GM12801 (cell line): ENCODE data around the gene RAB27A.

Source experiments
- CTCF ChIP-seq: IDR thresholded peaks from one replicate; pipeline ENCODE4 v1.5.1; 2011; ENCODE audit warnings: control low read depth; ENCODE audit not compliant: insufficient read length; ENCODE audit errors: extremely low read depth

RAB27A gene

GRCh38 chr15:55241891-55242290 is 47.7 kb downstream of the RAB27A start:
- TF ChIP-seq CTCF, result no peak

- no peak for TF ChIP-seq CTCF
These were observed 48.4 kb downstream of the RAB27A start for GRCh38 chr15:55241186-55241585.

- no peak for TF ChIP-seq CTCF
These were observed 49.4 kb downstream of the RAB27A start for GRCh38 chr15:55240125-55240760.

- no peak for TF ChIP-seq CTCF
These were observed 50.0 kb downstream of the RAB27A start for GRCh38 chr15:55239440-55240124.

- TF ChIP-seq CTCF, result no peak
These were observed 50.7 kb downstream of the RAB27A start for GRCh38 chr15:55238877-55239276.

- TF ChIP-seq CTCF, result no peak
These were observed 52.1 kb downstream of the RAB27A start for GRCh38 chr15:55237219-55238130.

- TF ChIP-seq CTCF, result no peak
These were observed 54.0 kb downstream of the RAB27A start for GRCh38 chr15:55235546-55236036.
